PFSK-1 (cell line): ENCODE results near the gene TMEM26.

Source experiments
- FOXP2 ChIP-seq: optimal IDR thresholded peaks from 2 replicates; pipeline ENCODE3; 2011; ENCODE audit warnings: borderline replicate concordance, control low read depth, inconsistent platforms; ENCODE audit not compliant: insufficient read depth; ENCODE audit errors: extremely low read length, extremely low read depth
- POLR2AphosphoS5 ChIP-seq: IDR thresholded peaks from 2 replicates; pipeline ENCODE4 v1.6.1; 2012; ENCODE audit warnings: low read depth, mild to moderate bottlenecking, control low read depth, low read length, moderate library complexity
- REST ChIP-seq, 2 experiments: IDR thresholded peaks; 2 replicates each; pipeline versions ENCODE4 v1.6.1 to v1.8.0; 2011 to 2012; ENCODE audit warnings: low read depth in 2 of 2, low read length in 2 of 2, control low read depth in 1 of 2, inconsistent platforms in 1 of 2, mild to moderate bottlenecking in 1 of 2, moderate library complexity in 1 of 2; ENCODE audit not compliant: insufficient read depth in 1 of 2
- SIN3A ChIP-seq: IDR thresholded peaks from 2 replicates; pipeline ENCODE4 v1.6.1; 2012; ENCODE audit warnings: mild to moderate bottlenecking, low read length, moderate library complexity, borderline replicate concordance; ENCODE audit not compliant: insufficient read depth
- TAF1 ChIP-seq: IDR thresholded peaks from 2 replicates; pipeline ENCODE4 v1.6.1; 2012; ENCODE audit warnings: low read length, control low read depth, borderline replicate concordance; ENCODE audit not compliant: insufficient read depth

Gene TMEM26

GRCh38 chr10:61452151-61452651 lies 980 bp downstream of the TMEM26 start:
- TF ChIP-seq FOXP2 = no peak
- no peak for TF ChIP-seq TAF1
- TF ChIP-seq POLR2AphosphoS5 = no peak
- no peak for TF ChIP-seq SIN3A

GRCh38 chr10:61451357-61451756 lies 1.8 kb downstream of the TMEM26 start:
- TF ChIP-seq REST (IDR thresholded peaks at IDR 0.05; ENCODE audit: insufficient read depth in 1 of 2, low read depth in 2 of 2, low read length in 2 of 2) (no peak), SIN3A (no peak), TAF1 (no peak), POLR2AphosphoS5 (no peak), FOXP2 (no peak)

GRCh38 chr10:61448841-61449600 lies 4.2 kb downstream of the TMEM26 start:
- TF ChIP-seq SIN3A (no peak), TAF1 (no peak), FOXP2 (no peak), REST (IDR thresholded peaks at IDR 0.05; ENCODE audit: insufficient read depth in 1 of 2, low read depth in 2 of 2, low read length in 2 of 2) (no peak), POLR2AphosphoS5 (no peak)

GRCh38 chr10:61448091-61448490 lies 5.1 kb downstream of the TMEM26 start:
- TF ChIP-seq TAF1 (no peak), FOXP2 (no peak), SIN3A (no peak), REST (IDR thresholded peaks at IDR 0.05; ENCODE audit: insufficient read depth in 1 of 2, low read depth in 2 of 2, low read length in 2 of 2) (no peak), POLR2AphosphoS5 (no peak)

GRCh38 chr10:61439058-61439609 lies 14.0 kb downstream of the TMEM26 start:
- no peak for TF ChIP-seq REST (IDR thresholded peaks at IDR 0.05; ENCODE audit: insufficient read depth in 1 of 2, low read depth in 2 of 2, low read length in 2 of 2)
- TF ChIP-seq FOXP2 = no peak
- TF ChIP-seq SIN3A = no peak
- no peak for TF ChIP-seq POLR2AphosphoS5
- TF ChIP-seq TAF1 = no peak
